ENCODE results near the gene PPM1H.

GRCh38 chr12:62947364-62947763, 12.4 kb upstream of the PPM1H start:
- TF ChIP-seq CTCF (IDR thresholded peaks at IDR 0.05), result no peak
- no peak for TF ChIP-seq POLR2A (IDR thresholded peaks at IDR 0.05)

All from stomach (tissue), 4 donors.